ENCODE results near the gene FAM163A.
A peak's percentile ranks its signal among the peaks of the same experiment; 100 is the strongest.

FAM163A gene

GRCh38 chr1:179750630-179751029 lies 7.5 kb downstream of the FAM163A start:
- no peak for DNase-seq (ENCODE audit: low spot score)

GRCh38 chr1:179753061-179753460 lies 10.0 kb downstream of the FAM163A start:
- no peak for DNase-seq (ENCODE audit: low spot score)

- no peak for DNase-seq (ENCODE audit: low spot score)
Observed at GRCh38 chr1:179754041-179754624, 11.0 kb downstream of the FAM163A start.

GRCh38 chr1:179757933-179758332 lies 14.8 kb downstream of the FAM163A start:
- no peak for DNase-seq (ENCODE audit: low spot score)

- no peak for DNase-seq (ENCODE audit: low spot score)
Observed at GRCh38 chr1:179760521-179760920, 17.4 kb downstream of the FAM163A start.

GRCh38 chr1:179761296-179761695 lies 18.2 kb downstream of the FAM163A start:
- DNase-seq (ENCODE audit: low spot score) = no peak

GRCh38 chr1:179761846-179762640 lies 19.0 kb downstream of the FAM163A start:
- DNase-seq (ENCODE audit: low spot score) = no peak

- DNase-seq (ENCODE audit: low spot score) = no peak
Observed at GRCh38 chr1:179767177-179767581, 24.1 kb downstream of the FAM163A start.

GRCh38 chr1:179767996-179768395 lies 24.9 kb downstream of the FAM163A start:
- no peak for DNase-seq (ENCODE audit: low spot score)

- no peak for DNase-seq (ENCODE audit: low spot score)
Observed at GRCh38 chr1:179770887-179771502, 27.9 kb downstream of the FAM163A start.

- no peak for DNase-seq (ENCODE audit: low spot score)
Observed at GRCh38 chr1:179773264-179773663, 30.2 kb downstream of the FAM163A start.

- no peak for DNase-seq (ENCODE audit: low spot score)
Observed at GRCh38 chr1:179774000-179774399, 30.9 kb downstream of the FAM163A start.

GRCh38 chr1:179774566-179774965 lies 31.5 kb downstream of the FAM163A start:
- DNase-seq (ENCODE audit: low spot score) = no peak

GRCh38 chr1:179775009-179775408 lies 31.9 kb downstream of the FAM163A start:
- DNase-seq (ENCODE audit: low spot score) = peak; percentile 32

GRCh38 chr1:179776831-179777230 lies 33.7 kb downstream of the FAM163A start:
- no peak for DNase-seq (ENCODE audit: low spot score)

GRCh38 chr1:179777731-179778130 lies 34.6 kb downstream of the FAM163A start:
- DNase-seq (ENCODE audit: low spot score) = no peak

GRCh38 chr1:179779645-179780272 lies 36.7 kb downstream of the FAM163A start:
- DNase-seq (ENCODE audit: low spot score) = no peak

- DNase-seq (ENCODE audit: low spot score) = no peak
Observed at GRCh38 chr1:179781962-179782361, 38.9 kb downstream of the FAM163A start.

GRCh38 chr1:179785031-179785431 lies 41.9 kb downstream of the FAM163A start:
- no peak for DNase-seq (ENCODE audit: low spot score)

GRCh38 chr1:179785728-179786127 lies 42.6 kb downstream of the FAM163A start:
- DNase-seq (ENCODE audit: low spot score) = no peak

GRCh38 chr1:179786815-179787685 lies 44.0 kb downstream of the FAM163A start:
- no peak for DNase-seq (ENCODE audit: low spot score)

- DNase-seq (ENCODE audit: low spot score) = no peak
Observed at GRCh38 chr1:179788259-179788658, 45.2 kb downstream of the FAM163A start.
